Measurements from ENCODE around the gene ARHGAP44. TPM values are rescaled to one million over a fixed set of nuclear protein-coding genes. Genes with fewer than 3 reads are reported as not detected.

ARHGAP44 gene
- total RNA-seq, 4 donors from 2014 or later: 11.2 to 19.7 (median 14.9) TPM

DNA sequence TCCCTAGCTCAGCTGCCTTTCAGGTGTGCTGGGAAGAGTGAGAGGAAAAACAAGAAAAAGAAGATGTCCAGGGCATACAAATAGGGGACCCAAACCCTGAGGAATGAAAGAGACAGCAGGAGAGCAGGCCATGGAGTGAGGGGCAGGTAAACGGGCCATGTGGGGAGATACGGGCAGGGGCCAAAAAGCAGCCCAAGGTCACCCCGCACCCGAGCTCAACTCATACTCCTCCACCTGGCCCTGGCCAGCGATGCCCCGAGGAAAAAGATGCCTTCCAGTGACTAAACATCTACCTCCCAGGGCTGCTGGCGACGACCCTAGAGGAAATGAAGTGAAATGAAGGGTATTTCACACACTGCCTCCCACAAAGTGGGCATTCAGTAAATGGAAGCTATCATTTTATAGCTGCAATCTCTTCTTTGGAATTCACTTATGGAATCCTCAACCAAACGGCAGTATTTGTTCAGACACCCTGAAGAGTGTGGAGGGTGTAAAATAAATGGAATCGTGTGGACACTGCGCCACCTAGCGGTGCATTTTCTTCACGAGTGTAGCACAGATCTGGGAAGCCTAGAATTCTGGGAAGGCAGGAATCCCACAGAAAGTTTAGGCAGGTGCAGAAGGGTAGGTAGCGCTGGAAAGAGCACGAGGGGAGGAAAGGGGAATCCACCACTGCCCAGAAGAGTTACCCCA, 213.6 kb downstream of the ARHGAP44 start:
- peak; percentile 71 to 91 (median 76) for DNase-seq
- Histone ChIP-seq H3K36me3 (peaks cover 0 to 96% (median 0%) of the 10 kb centered on the region in 3 donors), H3K9me3 (no peaks in the 10 kb centered on the region), H3K27me3 (no peaks in the 10 kb centered on the region), H3K4me3 (no peak overlapping the region), H3K4me1 (no peaks in the 10 kb centered on the region), H3K27ac (no peak overlapping the region)
- TF ChIP-seq POLR2A (IDR thresholded peaks at IDR 0.05): no peak
- TF ChIP-seq, protein P1, sequence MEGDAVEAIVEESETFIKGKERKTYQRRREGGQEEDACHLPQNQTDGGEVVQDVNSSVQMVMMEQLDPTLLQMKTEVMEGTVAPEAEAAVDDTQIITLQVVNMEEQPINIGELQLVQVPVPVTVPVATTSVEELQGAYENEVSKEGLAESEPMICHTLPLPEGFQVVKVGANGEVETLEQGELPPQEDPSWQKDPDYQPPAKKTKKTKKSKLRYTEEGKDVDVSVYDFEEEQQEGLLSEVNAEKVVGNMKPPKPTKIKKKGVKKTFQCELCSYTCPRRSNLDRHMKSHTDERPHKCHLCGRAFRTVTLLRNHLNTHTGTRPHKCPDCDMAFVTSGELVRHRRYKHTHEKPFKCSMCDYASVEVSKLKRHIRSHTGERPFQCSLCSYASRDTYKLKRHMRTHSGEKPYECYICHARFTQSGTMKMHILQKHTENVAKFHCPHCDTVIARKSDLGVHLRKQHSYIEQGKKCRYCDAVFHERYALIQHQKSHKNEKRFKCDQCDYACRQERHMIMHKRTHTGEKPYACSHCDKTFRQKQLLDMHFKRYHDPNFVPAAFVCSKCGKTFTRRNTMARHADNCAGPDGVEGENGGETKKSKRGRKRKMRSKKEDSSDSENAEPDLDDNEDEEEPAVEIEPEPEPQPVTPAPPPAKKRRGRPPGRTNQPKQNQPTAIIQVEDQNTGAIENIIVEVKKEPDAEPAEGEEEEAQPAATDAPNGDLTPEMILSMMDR (IDR thresholded peaks at IDR 0.05): peak; percentile 64 to 84 (median 78)

DNA sequence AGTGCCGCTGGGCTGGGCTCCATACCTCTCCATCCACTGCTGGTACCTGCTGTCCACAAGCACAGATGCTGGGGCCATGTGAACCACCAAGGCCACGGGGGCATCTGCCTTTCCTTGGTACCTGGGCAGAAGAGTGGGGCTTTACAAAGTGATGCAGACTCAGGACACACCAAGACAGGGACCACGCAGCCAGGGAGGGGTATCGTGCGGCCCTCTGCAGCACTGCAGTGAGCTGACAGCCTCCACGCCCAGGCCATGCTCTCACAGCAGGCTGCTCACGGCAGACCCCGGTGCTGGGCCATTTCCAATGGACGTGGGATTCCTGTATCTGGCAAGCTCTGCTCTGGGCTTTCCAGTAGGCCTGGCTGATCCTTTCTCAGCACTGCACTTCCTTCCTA, 214.2 kb downstream of the ARHGAP44 start:
- Histone ChIP-seq H3K36me3 (peaks cover 0 to 96% (median 0%) of the 10 kb centered on the region in 3 donors), H3K27me3 (no peaks in the 10 kb centered on the region), H3K4me3 (no peak overlapping the region), H3K27ac (no peak overlapping the region), H3K9me3 (no peaks in the 10 kb centered on the region), H3K4me1 (no peaks in the 10 kb centered on the region)
- no peak for DNase-seq
- TF ChIP-seq POLR2A (IDR thresholded peaks at IDR 0.05): no peak
- TF ChIP-seq, protein P1 (IDR thresholded peaks at IDR 0.05): no peak

DNA sequence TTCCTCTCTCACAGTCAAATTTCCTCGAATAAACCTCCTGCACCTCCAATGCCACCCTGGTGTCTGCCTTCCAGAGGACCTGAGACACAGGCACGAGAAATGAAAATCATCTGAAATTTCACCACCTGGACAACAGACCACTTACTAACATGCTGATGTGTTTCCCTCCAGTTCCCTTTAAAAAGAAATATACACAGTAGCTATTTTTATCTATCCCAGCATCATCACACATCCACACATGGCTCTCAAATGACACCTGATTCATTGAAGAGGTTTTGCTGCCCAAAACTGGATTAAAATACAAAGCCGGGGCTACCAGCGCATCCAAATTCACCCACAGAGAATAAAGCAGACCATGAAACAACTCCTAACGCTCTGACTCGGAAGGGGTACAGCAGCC, 214.6 kb downstream of the ARHGAP44 start:
- no peak for DNase-seq
- Histone ChIP-seq H3K4me3 (no peak overlapping the region), H3K27ac (no peak overlapping the region), H3K4me1 (no peaks in the 10 kb centered on the region), H3K9me3 (no peaks in the 10 kb centered on the region), H3K27me3 (no peaks in the 10 kb centered on the region), H3K36me3 (peaks cover 0 to 96% (median 0%) of the 10 kb centered on the region in 3 donors)
- TF ChIP-seq POLR2A (IDR thresholded peaks at IDR 0.05): no peak
- TF ChIP-seq, protein P1 (IDR thresholded peaks at IDR 0.05): no peak

DNA sequence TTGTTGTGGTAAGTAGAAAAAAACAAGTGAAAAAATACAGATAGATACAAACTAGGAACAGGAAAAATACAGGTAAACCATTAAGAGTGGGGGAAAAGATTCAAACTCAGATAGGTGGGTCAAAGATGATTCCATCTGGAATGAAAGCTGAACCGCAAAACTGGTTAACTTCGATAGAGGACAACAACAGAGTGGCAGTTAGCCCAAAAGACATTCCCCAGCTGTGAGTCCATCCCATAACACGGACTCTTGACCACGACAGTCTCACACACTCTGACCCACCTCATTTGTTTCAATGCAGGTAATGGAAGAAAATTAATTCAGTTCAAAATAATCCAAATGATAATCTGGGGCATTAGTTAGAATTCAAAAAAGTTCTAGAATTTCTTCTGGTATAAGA, 215.0 kb downstream of the ARHGAP44 start:
- no peak for DNase-seq
- Histone ChIP-seq H3K4me3 (no peak overlapping the region), H3K36me3 (peaks cover 0 to 96% (median 0%) of the 10 kb centered on the region in 3 donors), H3K4me1 (no peaks in the 10 kb centered on the region), H3K9me3 (no peaks in the 10 kb centered on the region), H3K27me3 (no peaks in the 10 kb centered on the region), H3K27ac (no peak overlapping the region)
- TF ChIP-seq, protein P1 (IDR thresholded peaks at IDR 0.05): no peak
- TF ChIP-seq POLR2A (IDR thresholded peaks at IDR 0.05): no peak

DNA sequence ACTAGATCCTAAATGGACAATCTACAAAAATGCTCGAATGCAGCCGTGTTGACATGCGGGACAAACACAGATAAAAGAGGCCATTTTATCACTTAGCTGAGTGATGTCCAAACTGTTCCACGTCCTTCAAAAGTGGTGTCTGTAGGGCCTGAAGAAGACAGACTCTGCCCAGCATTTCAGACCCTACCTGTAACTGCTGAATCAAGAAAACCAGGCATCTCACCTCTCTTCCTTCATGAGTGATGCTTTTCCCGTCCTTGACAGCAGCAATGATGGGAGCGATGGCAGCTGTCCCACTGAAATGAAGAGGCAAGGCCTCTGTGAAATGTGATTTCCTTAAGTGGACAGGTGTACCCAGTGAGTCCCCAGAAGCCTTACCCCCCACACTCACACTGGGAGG, 216.2 kb downstream of the ARHGAP44 start:
- Histone ChIP-seq H3K27me3 (no peaks in the 10 kb centered on the region), H3K27ac (no peak overlapping the region), H3K4me1 (no peaks in the 10 kb centered on the region), H3K36me3 (peaks cover 0 to 96% (median 0%) of the 10 kb centered on the region in 3 donors), H3K9me3 (no peaks in the 10 kb centered on the region), H3K4me3 (no peak overlapping the region)
- DNase-seq: peak in 1 of 3 donors; percentile 6
- TF ChIP-seq POLR2A (IDR thresholded peaks at IDR 0.05): no peak
- TF ChIP-seq, protein P1 (IDR thresholded peaks at IDR 0.05): no peak
